Central memory CD4-positive, alpha-beta T cell (primary cell): ENCODE measurements around the gene KRTAP5-10.
A peak's percentile ranks its signal among the peaks of the same experiment; 100 is the strongest.
"Not testable (repeated sequence)": the region's sequence is repeated elsewhere in the genome, so short reads cannot be mapped to it uniquely, and the experiment has no call there.

Source experiments
- DNase-seq: peaks from one replicate; pipeline ENCODE4 v3.0.0; 2022

KRTAP5-10 gene

GRCh38 chr11:71574418-71574817 is 9.1 kb downstream of the KRTAP5-10 start:
- no peak for DNase-seq

- DNase-seq: no peak
Measured at GRCh38 chr11:71575723-71576424, 10.5 kb downstream of the KRTAP5-10 start.

DNA sequence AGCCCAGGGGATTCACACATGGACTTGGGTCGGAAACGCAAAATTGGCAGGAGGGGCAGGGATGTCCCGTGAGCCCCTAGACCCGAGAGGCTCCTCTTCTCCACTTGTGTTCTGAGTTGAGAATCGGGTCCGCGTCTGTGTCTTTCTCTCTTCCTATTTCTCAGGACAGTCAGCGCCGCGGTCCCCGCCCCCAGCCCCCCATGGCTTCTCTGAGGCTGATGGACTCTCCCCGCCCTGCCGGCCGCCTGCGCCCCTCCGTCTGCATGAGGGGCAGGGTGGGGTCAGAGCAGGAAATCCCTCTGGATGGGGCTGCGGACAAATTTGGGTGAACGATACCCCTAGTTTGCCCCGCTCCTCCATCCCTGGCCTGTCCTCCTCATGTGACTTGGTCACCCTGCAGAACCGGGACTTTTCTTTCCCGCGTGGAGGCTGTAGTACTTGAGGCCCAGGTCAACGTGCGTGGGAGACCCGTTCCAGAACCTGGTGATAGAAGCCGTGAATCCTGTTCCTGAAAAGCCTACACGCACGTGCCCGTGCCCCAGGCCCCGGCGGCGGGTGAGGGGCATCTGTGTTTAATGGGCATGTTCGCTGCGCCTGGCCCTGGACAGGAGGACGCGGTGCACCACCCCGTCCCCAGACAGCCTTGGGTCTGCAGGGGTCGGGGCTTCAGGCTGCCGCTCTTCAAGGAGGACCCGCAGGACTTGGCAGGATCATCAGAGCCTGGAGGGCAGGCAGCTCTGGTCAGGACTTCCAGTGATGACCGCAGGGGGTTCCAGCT is 11.5 kb downstream of the KRTAP5-10 start:
- DNase-seq: not testable (repeated sequence)

- no peak for DNase-seq
Measured at GRCh38 chr11:71577469-71578004, 12.2 kb downstream of the KRTAP5-10 start.

DNA sequence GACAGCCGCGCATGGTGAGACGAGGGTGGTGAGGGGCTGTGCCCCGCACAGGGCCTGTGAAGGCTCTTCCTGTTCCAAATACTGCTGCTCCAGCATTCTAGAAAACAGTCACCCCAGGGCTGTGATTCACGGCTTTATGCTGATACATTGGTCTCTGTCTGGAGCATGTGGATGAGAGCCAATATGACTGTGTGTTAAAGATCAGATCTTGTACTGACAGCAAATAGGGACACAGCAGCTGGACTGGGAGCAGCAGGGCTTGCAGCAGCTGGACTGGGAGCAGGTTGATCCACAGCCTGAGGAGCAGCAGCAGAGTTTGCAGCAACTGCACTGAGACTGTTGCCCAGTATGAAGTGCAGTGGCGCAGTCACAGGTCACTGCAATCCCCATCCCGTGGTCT is 14.2 kb downstream of the KRTAP5-10 start:
- DNase-seq: not testable (repeated sequence)

DNA sequence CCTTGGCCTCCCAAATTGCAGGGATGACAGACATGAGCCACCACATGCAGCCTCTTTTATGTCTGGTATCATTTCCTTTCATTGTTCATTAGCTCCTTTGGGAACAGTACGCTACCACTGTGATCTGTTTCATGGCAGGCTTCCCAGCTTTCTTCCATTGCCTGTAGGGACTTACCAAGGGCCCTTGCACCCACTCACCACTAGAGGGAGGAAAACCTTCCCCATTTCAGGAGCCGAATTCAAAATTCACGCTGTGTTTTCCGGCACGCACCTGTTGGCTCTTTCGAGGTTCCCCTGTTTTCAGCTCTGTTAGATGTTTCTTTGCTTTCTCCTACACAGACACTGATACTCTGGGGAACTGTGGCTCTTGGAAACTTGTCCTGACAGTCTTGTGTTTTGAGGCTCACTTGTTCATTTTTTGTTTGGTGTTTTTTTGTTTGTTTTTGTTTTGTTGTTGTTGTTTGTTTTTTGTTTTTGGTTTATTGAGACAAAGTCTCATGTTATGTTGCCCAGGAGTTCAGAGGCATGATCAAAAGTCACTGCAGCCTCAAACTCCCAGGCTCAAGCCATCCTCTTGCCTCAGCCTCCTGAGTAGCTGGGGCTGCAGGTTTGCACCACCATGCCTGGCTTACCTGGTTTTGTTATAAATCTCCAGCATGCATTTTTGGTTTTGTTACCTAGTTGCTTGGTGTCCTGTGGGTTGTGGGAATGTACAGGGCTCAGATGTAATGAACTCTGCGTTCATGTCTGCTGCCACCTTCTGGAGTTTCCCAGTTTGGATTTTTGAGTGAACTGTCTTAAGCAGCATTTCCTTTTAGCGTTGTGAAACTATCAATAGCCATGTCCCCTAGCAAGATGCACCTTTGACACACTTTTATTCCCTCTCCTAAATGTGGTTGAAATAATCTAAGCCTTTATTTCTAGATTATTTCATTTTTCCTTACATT is 15.0 kb downstream of the KRTAP5-10 start:
- DNase-seq: peak; percentile 7

GRCh38 chr11:71581826-71582225 is 16.5 kb downstream of the KRTAP5-10 start:
- DNase-seq: no peak

GRCh38 chr11:71582309-71582895 is 17.0 kb downstream of the KRTAP5-10 start, which contains the start of gene KRTAP5-11:
TSS of gene KRTAP5-11 (minus strand) at chr11:71582875. CDS start at chr11:71582837, 38 bp downstream.
- no peak for DNase-seq

- DNase-seq: not testable (repeated sequence)
Measured at GRCh38 chr11:71582969-71583368, 17.6 kb downstream of the KRTAP5-10 start.

GRCh38 chr11:71585673-71586072 is 20.3 kb downstream of the KRTAP5-10 start:
- DNase-seq: not testable (repeated sequence)

- not testable (repeated sequence) for DNase-seq
Measured at GRCh38 chr11:71588314-71588713, 23.0 kb downstream of the KRTAP5-10 start.

DNA sequence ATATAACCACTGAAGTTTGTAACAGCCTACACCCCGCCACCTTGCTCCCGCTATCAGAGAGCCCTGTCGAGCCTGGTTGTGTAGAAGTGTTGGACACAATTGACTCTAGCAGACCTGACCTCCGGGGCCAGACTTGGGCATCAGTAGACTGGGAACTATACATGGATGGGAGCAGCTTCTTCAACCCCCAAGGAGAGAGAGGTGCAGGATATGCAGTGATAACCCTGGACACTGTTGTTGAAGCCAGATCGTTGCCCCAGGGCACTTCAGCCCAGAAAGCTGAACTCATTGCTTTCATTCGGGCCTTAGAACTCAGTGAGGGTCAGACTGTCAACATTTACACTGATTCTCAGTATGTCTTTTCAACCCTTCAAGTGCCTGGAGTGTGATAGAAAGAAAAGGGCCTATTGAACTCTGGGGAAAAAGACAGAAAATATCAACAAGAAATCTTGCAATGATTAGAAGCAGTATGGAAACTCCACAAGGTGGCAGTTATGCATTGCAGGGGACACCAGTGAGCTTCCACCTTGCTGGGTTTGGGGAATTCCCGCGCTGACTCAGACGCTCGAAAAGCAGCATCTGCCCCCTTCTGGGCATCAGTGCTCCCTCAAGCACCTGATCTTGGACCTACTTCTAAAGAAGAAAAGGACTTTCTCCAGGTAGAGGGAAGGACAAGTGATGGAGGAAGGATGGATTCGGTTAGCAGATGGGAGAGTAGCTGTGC is 23.6 kb downstream of the KRTAP5-10 start:
- DNase-seq: not testable (repeated sequence)

DNA sequence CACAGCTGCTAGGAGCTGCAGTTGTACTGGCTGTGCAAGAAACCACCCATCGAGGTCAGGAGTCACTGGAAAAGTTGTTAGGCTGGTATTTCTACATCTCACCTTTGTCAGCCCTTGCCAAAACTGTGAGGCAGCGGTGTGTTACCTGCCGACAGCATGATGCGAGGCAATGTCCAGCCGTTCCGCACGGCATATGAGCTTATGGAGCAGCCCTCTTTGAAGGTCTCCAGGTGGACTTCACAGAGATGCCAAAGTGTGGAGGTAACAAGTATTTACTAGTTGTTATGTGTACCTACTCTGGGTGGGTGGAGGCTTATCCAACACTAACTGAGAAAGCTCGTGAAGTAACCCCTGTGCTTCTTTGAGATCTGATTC is 24.2 kb downstream of the KRTAP5-10 start:
- DNase-seq: not testable (repeated sequence)

DNA sequence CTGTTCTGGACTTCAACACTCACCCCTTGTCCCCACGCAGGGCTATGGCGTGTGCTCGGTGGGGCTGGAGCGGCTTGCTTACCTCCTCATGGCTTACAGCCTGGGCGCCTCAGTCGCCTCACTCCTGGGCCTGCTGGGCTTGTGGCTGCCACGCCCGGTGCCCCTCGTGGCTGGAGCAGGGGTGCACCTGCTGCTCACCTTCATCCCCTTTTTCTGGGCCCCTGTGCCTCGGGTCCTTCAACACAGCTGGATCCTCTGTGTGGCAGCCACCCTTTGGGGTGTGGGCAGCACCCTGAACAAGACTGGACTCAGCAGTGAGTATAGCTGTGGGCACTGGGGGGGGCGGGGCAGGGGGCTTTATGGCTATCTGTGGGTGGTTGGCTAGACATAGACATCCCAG is 37.9 kb downstream of the KRTAP5-10 start:
- DNase-seq: not testable (repeated sequence)

- not testable (repeated sequence) for DNase-seq
Measured at GRCh38 chr11:71604798-71605488, 39.6 kb downstream of the KRTAP5-10 start.

GRCh38 chr11:71606853-71607519 is 41.6 kb downstream of the KRTAP5-10 start:
- DNase-seq: not testable (repeated sequence)

DNA sequence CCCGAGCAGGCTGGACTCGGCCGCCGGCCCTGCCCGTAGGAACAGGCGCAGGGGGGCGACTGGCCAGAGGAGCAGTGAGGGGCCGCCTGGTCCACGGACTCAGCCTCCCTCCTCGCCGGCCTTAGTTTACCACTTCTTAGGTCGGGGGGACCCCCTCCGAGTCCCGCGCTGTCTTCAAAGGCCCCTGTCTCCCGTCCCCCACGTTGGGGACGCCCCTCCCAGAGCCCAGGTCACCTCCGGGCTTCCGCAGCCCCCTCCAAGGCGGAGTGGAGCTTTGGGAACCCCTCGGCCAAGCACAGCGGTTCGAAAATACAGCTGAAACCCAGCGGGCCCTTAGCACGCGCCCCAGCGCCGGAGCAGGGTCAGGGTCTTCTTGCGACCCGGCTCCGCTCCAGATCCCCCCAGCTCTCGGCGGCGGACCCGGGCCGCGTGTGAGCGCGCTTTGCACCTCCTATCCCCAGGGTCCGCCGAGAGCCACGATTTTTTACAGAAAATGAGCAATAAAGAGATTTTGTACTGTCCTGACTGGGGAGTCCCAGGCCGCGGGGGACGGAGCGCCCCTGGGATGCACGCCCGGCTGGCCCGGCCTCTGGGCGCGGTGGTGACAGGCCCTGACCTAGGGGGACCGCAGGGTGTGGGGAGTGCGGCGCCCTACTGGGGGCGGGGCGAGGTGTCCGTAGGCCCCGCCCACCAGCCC is 42.3 kb downstream of the KRTAP5-10 start:
- not testable (repeated sequence) for DNase-seq

DNA sequence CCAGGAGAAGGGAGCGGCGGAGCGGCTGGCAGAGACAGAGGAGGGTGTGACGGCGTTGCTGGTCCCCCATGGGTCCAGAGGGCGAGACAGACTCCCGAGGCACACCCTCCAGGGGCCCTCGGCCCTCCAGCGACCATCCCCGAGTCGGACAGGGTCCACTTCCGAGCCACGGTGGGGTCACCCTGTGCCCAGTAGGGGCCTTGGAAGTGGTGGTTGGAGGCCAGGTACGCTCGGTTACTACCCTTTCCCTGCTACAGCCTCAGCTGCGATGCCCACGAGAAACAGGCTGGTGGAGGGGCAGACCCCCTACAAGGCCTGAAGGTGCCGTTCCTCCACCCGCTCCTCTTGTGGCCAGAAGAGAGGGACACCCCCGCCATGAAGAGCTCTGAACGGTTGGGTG is 42.9 kb downstream of the KRTAP5-10 start:
- DNase-seq: not testable (repeated sequence)

GRCh38 chr11:71611218-71611910 is 46.0 kb downstream of the KRTAP5-10 start:
- DNase-seq: not testable (repeated sequence)
